ENCODE results near the gene OR52D1. TPM values are rescaled to one million over a fixed set of nuclear protein-coding genes. Genes with fewer than 3 reads are reported as not detected.
A peak's percentile ranks its signal among the peaks of the same experiment; 100 is the strongest.

The OR52D1 gene
- total and polyA plus RNA-seq, 9 of the 15 experiments (the other 6 are each of a cell fraction or from before 2014, with no cell fraction given): 0.14 to 1.3 (median 0.97) TPM; not detected in 6

DNA sequence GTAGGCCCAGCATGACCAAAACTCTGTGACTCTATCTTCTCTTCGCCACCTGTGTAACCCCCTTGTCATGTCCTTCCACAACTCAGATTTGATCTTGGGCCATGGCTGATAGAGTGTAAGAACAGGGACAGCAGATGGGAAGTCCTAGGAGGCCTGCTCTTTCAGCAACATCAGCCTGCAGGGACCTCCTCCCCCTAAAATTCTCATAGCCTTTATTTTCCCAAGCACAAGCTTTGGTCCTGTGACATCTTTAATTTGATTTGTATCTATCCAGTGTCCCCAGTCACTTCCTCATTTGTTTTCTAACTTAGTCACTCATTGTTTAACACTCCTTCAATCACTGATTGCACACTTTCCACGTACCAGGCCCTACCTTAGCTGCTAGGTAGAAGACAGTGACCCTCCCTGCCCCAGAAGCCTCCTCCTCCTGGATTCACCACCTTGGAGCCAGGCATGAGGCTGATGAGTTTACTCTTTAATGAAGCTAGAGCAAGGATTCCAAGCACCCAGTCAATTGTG lies 16.0 kb downstream of the OR52D1 start (continued):
- no peak for TF ChIP-seq BCOR (IDR thresholded peaks at IDR 0.05)
- TF ChIP-seq, protein P1, sequence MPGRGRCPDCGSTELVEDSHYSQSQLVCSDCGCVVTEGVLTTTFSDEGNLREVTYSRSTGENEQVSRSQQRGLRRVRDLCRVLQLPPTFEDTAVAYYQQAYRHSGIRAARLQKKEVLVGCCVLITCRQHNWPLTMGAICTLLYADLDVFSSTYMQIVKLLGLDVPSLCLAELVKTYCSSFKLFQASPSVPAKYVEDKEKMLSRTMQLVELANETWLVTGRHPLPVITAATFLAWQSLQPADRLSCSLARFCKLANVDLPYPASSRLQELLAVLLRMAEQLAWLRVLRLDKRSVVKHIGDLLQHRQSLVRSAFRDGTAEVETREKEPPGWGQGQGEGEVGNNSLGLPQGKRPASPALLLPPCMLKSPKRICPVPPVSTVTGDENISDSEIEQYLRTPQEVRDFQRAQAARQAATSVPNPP (IDR thresholded peaks at IDR 0.05; ENCODE audit: borderline replicate concordance, insufficient read depth, insufficient read length): no peak
- TF ChIP-seq ATF2 (CRISPR knock-in tag; IDR thresholded peaks at IDR 0.05): no peak
- TF ChIP-seq TBP (optimal IDR thresholded peaks at IDR 0.05; ENCODE audit: low read depth, low read length): no peak
- no peak for TF ChIP-seq STAG1 (CRISPR knock-in tag; IDR thresholded peaks at IDR 0.05; ENCODE audit: borderline replicate concordance)
- TF ChIP-seq TAF1 (IDR thresholded peaks at IDR 0.05; ENCODE audit: control insufficient read depth, extremely low read depth, insufficient read depth, low read length, severe bottlenecking): peak; percentile 45
- TF ChIP-seq CBX8 (IDR thresholded peaks at IDR 0.05; ENCODE audit: borderline replicate concordance, extremely low read depth, low read depth, low read length, poor library complexity, severe bottlenecking): no peak
- TF ChIP-seq, protein P2, sequence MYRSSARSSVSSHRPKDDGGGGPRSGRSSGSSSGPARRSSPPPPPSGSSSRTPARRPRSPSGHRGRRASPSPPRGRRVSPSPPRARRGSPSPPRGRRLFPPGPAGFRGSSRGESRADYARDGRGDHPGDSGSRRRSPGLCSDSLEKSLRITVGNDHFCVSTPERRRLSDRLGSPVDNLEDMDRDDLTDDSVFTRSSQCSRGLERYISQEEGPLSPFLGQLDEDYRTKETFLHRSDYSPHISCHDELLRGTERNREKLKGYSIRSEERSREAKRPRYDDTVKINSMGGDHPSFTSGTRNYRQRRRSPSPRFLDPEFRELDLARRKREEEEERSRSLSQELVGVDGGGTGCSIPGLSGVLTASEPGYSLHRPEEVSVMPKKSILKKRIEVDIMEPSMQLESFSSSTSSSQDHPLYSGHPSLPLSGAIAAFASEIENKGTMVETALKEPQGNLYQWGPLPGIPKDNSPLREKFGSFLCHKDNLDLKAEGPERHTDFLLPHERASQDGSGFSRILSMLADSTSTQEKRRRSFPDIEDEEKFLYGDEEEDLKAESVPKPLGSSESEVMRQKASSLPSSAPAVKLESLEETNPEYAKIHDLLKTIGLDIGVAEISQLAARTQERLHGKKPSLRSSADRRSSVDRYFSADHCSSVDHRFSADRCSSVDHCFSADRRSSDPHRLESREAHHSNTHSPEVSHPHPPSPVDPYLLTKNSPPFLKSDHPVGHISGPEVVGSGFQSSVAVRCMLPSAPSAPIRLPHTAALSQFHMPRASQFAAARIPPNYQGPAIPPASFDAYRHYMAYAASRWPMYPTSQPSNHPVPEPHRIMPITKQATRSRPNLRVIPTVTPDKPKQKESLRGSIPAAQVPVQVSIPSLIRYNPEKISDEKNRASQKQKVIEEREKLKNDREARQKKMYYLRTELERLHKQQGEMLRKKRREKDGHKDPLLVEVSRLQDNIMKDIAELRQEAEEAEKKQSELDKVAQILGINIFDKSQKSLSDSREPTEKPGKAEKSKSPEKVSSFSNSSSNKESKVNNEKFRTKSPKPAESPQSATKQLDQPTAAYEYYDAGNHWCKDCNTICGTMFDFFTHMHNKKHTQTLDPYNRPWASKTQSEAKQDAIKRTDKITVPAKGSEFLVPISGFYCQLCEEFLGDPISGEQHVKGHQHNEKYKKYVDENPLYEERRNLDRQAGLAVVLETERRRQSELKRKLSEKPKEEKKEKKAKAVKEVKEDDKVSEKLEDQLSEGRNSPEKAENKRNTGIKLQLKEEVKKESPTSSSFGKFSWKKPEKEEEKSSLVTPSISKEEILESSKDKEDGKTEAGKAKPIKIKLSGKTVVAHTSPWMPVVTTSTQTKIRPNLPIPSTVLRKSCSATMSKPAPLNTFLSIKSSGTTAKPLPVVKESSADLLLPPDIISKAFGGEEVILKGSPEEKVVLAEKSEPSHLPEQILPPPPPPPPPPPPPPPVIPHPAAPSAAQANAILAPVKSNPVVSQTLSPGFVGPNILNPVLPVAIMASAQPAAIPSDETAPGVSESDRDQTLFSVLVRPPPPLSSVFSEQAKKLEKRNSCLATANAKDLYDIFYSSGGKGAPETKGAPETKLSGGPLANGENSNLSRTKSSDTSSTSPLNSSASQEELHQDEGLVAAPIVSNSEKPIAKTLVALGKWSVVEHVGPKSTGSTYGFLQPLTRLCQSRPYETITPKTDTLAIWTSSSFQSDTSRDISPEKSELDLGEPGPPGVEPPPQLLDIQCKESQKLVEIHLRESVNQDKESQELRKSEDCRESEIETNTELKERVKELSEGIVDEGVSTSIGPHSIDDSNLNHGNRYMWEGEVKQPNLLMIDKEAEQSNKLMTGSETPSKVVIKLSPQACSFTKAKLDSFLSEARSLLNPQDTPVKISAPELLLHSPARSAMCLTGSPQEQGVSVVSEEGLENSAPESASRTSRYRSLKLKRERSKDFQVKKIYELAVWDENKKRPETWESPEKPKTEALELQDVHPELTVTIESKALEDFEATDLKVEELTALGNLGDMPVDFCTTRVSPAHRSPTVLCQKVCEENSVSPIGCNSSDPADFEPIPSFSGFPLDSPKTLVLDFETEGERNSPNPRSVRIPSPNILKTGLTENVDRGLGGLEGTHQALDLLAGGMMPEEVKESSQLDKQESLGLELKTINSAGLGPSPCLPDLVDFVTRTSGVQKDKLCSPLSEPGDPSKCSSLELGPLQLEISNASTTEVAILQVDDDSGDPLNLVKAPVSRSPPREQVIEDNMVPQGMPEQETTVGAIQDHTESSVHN (IDR thresholded peaks at IDR 0.05; ENCODE audit: borderline replicate concordance in 1 of 2, low read depth in 1 of 2): 0 out of 4 replicates have a peak, but pooled peaks of 1 of the 2 experiments have one; percentile 13
- 0 out of 4 replicates have a peak, but pooled peaks of 1 of the 2 experiments have one; percentile 46 for TF ChIP-seq MNT (conservative IDR thresholded peaks at IDR 0.05)
- TF ChIP-seq TFAP4 (CRISPR knock-in tag; IDR thresholded peaks at IDR 0.05; ENCODE audit: borderline replicate concordance): no peak
- no peak for TF ChIP-seq PTBP1 (IDR thresholded peaks at IDR 0.05; ENCODE audit: low read depth, low read length)
- TF ChIP-seq NCOR1 (IDR thresholded peaks at IDR 0.05): peak; percentile 67; the same call in 1 of the 2 replicates
- TF ChIP-seq KDM2B (CRISPR knock-in tag; IDR thresholded peaks at IDR 0.05): no peak

Data from K562 (cell line).